ENCODE results near the gene MYRIP.

DNA sequence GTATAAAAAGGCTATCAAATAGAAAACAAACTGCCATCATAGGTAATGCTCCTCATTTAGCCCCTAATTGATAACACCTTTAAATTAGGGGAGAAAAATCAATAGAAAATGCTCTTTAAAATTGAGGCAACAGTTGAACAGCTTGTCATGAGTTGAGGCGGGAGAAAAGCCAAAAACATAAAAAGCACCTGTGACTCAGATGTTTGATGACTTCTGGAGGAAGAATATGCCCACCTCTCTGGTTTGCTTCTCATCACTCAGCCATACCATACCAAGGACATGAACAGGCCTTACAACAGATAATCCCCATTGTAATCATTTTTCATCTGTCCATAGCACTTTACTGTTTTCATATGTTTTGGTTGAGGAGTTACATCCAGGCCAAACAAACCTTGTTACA, 246.0 kb downstream of the MYRIP start:
- TF ChIP-seq CTCF (IDR thresholded peaks at IDR 0.05) (no peak), POLR2A (IDR thresholded peaks at IDR 0.05) (no peak), POLR2AphosphoS5 (IDR thresholded peaks at IDR 0.05) (no peak)
